Glomerular visceral epithelial cell (primary cell): ENCODE data around the gene PAXIP1.
A peak's percentile ranks its signal among the peaks of the same experiment; 100 is the strongest.
"Not testable (repeated sequence)": the region's sequence is repeated elsewhere in the genome, so short reads cannot be mapped to it uniquely, and the experiment has no call there.

Experiments
- DNase-seq: peaks from one replicate; pipeline ENCODE4 v3.0.0-alpha.2; 2016; ENCODE audit errors: extremely low spot score

The PAXIP1 gene

GRCh38 chr7:154942691-154943090 lies 60.2 kb downstream of the PAXIP1 start:
- no peak for DNase-seq

- no peak for DNase-seq
Observed at GRCh38 chr7:154937837-154938236, 65.1 kb downstream of the PAXIP1 start.

- not testable (repeated sequence) for DNase-seq
Observed at GRCh38 chr7:154934353-154934952, 68.5 kb downstream of the PAXIP1 start.

- peak; percentile 1 for DNase-seq
Observed at GRCh38 chr7:154931906-154932305, 71.0 kb downstream of the PAXIP1 start.

GRCh38 chr7:154929006-154929726 lies 73.8 kb downstream of the PAXIP1 start:
- no peak for DNase-seq

- DNase-seq, result peak; percentile 93
Observed at GRCh38 chr7:154928136-154929005, 74.6 kb downstream of the PAXIP1 start.

- DNase-seq, result peak; percentile 68
Observed at GRCh38 chr7:154927624-154928125, 75.2 kb downstream of the PAXIP1 start.

GRCh38 chr7:154922472-154922871 lies 80.5 kb downstream of the PAXIP1 start:
- DNase-seq, result not testable (repeated sequence)

GRCh38 chr7:154919344-154920225 lies 83.3 kb downstream of the PAXIP1 start:
- no peak for DNase-seq

- no peak for DNase-seq
Observed at GRCh38 chr7:154918741-154919140, 84.2 kb downstream of the PAXIP1 start.

- no peak for DNase-seq
Observed at GRCh38 chr7:154918266-154918665, 84.7 kb downstream of the PAXIP1 start.

GRCh38 chr7:154917808-154918160 lies 85.1 kb downstream of the PAXIP1 start:
- DNase-seq, result no peak

GRCh38 chr7:154916856-154917807 lies 85.8 kb downstream of the PAXIP1 start:
- DNase-seq, result no peak

GRCh38 chr7:154916381-154916780 lies 86.5 kb downstream of the PAXIP1 start:
- no peak for DNase-seq

GRCh38 chr7:154915600-154915999 lies 87.3 kb downstream of the PAXIP1 start:
- no peak for DNase-seq

GRCh38 chr7:154914996-154915380 lies 87.9 kb downstream of the PAXIP1 start:
- DNase-seq, result no peak

- DNase-seq, result no peak
Observed at GRCh38 chr7:154914308-154914995, 88.5 kb downstream of the PAXIP1 start.

GRCh38 chr7:154913638-154914307 lies 89.2 kb downstream of the PAXIP1 start:
- peak; percentile 67 for DNase-seq
